Natural killer cell (primary cell): ENCODE results near the gene AP2A2. TPM values are rescaled to one million over a fixed set of nuclear protein-coding genes. Genes with fewer than 3 reads are reported as not detected.

Source experiments
- ATAC-seq, 3 donors: fragments of 150-1000 bp in 2 of 3; fragments of 200-7000 bp in 1 of 3; cut with Tn5 transposase; 1 replicate in 1 of 3; 2 replicates in 2 of 3; pipeline ENCODE4 v1.10.0; 2021; ENCODE audit warnings: mild to moderate bottlenecking in 2 of 3, moderate library complexity in 2 of 3
- DNase-seq, 2 donors: peaks; one replicate each; pipeline versions ENCODE4 v3.0.0 to v3.0.0-alpha.2; 2013 to 2021; ENCODE audit warnings: mixed read lengths in 1 of 2
- H3K27ac ChIP-seq: one replicate; pipeline ENCODE4 v1.5.1; 2013; ENCODE audit warnings: mild to moderate bottlenecking, low read length
- H3K27me3 ChIP-seq: one replicate; pipeline ENCODE4 v1.6.1; 2013; ENCODE audit warnings: low read length; ENCODE audit not compliant: control insufficient read depth, insufficient read depth
- H3K36me3 ChIP-seq: one replicate; pipeline ENCODE4 v1.6.1; 2013; ENCODE audit warnings: low read length; ENCODE audit not compliant: control insufficient read depth, insufficient read depth
- H3K4me1 ChIP-seq: one replicate; pipeline ENCODE4 v1.6.1; 2013; ENCODE audit warnings: low read length; ENCODE audit not compliant: control insufficient read depth, insufficient read depth
- H3K4me3 ChIP-seq: one replicate; pipeline ENCODE4 v1.5.1; 2013; ENCODE audit warnings: low read length
- H3K9me3 ChIP-seq: one replicate; pipeline ENCODE4 v1.6.1; 2013; ENCODE audit warnings: low read length; ENCODE audit not compliant: control insufficient read depth, insufficient read depth
- H3K27ac Mint-ChIP-seq, 2 donors: one replicate each; pipeline ENCODE4 v1.8.0; 2022; ENCODE audit warnings: mild to moderate bottlenecking in 2 of 2, mixed read lengths in 2 of 2, moderate library complexity in 1 of 2
- H3K27me3 Mint-ChIP-seq, 2 donors: one replicate each; pipeline ENCODE4 v1.8.0; 2022; ENCODE audit warnings: low read depth in 2 of 2, mixed read lengths in 2 of 2
- H3K36me3 Mint-ChIP-seq: one replicate; pipeline ENCODE4 v1.8.0; 2022; ENCODE audit warnings: mixed read lengths
- H3K4me1 Mint-ChIP-seq, 2 donors: one replicate each; pipeline ENCODE4 v1.8.0; 2022; ENCODE audit warnings: mixed read lengths in 2 of 2
- H3K4me3 Mint-ChIP-seq: one replicate; pipeline ENCODE4 v1.8.0; 2022; ENCODE audit warnings: mild to moderate bottlenecking, moderate library complexity, mixed read lengths
- H3K9me3 Mint-ChIP-seq, 2 donors: one replicate each; pipeline ENCODE4 v1.8.0; 2022; ENCODE audit warnings: mixed read lengths in 2 of 2
- CTCF ChIP-seq: fragments of 200-600 bp; IDR thresholded peaks from one replicate; pipeline ENCODE4 v1.8.0; 2022; ENCODE audit warnings: antibody characterized with exemption
- WGBS: methylation state at CpG from one replicate; pipeline ENCODE4 v1.1.7; 2013; ENCODE audit warnings: missing lambda C conversion rate; ENCODE audit not compliant: insufficient coverage; 5-methylcytosine and 5-hydroxymethylcytosine counted together
- intact Hi-C: fragments of 100-400 bp; cut with micrococcal nuclease; formaldehyde crosslinking; loops from one replicate; pipeline ENCODE4 v1.14.2; 2022
- total RNA-seq, 4 donors: library from RNA; stranded (reverse); fragments of 120-200 nt in 1 of 4; gene quantifications; one replicate each; pipeline versions ENCODE4 v1.2.3 to v1.2.4, GENCODE V29; 2013 to 2022

AP2A2 gene
- total RNA-seq, 3 donors from 2014 or later (not counting 1 experiment from before 2014, with no cell fraction given) = 57.2 to 120 (median 82.9) TPM

GRCh38 chr11:1008803-1009145 is 83.1 kb downstream of the AP2A2 start:
- WGBS = 95% methylated on average over 11 of the region's 11 CpGs
- Mint-ChIP-seq H3K9me3 (no peaks in the 10 kb centered on the region), H3K27ac (no peak overlapping the region), H3K4me1 (no peaks in the 10 kb centered on the region), H3K36me3 (no peaks in the 10 kb centered on the region), H3K4me3 (no peak overlapping the region), H3K27me3 (no peaks in the 10 kb centered on the region)
- DNase-seq = no peak
- peaks cover 40% of the 10 kb centered on the region for H3K36me3 ChIP-seq
- H3K4me3 ChIP-seq = no peak overlapping the region
- H3K27ac ChIP-seq = no peak overlapping the region
- no peak for TF ChIP-seq CTCF
- no peaks in the 10 kb centered on the region for H3K27me3 ChIP-seq
- H3K4me1 ChIP-seq = no peaks in the 10 kb centered on the region
- no peaks in the 10 kb centered on the region for H3K9me3 ChIP-seq
- intact Hi-C loops = no loop called here
- ATAC-seq = no peak

- Mint-ChIP-seq H3K27ac (no peak overlapping the region), H3K4me1 (no peaks in the 10 kb centered on the region), H3K4me3 (no peak overlapping the region), H3K36me3 (no peaks in the 10 kb centered on the region), H3K9me3 (no peaks in the 10 kb centered on the region), H3K27me3 (no peaks in the 10 kb centered on the region)
- Histone ChIP-seq H3K27ac (no peak overlapping the region), H3K9me3 (no peaks in the 10 kb centered on the region), H3K36me3 (peaks cover 37% of the 10 kb centered on the region), H3K4me3 (no peak overlapping the region), H3K4me1 (no peaks in the 10 kb centered on the region), H3K27me3 (no peaks in the 10 kb centered on the region)
- DNase-seq (no peak), ATAC-seq (no peak)
- WGBS = 90% methylated on average over 33 of the region's 33 CpGs
- no peak for TF ChIP-seq CTCF
- intact Hi-C loops = no loop called here
Observed at GRCh38 chr11:1009371-1009770, 83.7 kb downstream of the AP2A2 start.

- 97% methylated on average over 17 of the region's 17 CpGs for WGBS
- no peaks in the 10 kb centered on the region for H3K4me1 ChIP-seq
- H3K27me3 ChIP-seq = no peaks in the 10 kb centered on the region
- Mint-ChIP-seq H3K9me3 (no peaks in the 10 kb centered on the region), H3K36me3 (no peaks in the 10 kb centered on the region), H3K4me3 (no peak overlapping the region), H3K27me3 (no peaks in the 10 kb centered on the region), H3K4me1 (no peaks in the 10 kb centered on the region), H3K27ac (no peak overlapping the region)
- no peak for TF ChIP-seq CTCF
- intact Hi-C loops = loop anchor here (10.0 kb wide), 1 partner anchor 65 kb away; no protein-coding TSS in a partner anchor
- no peak overlapping the region for H3K4me3 ChIP-seq
- ATAC-seq (no peak), DNase-seq (no peak)
- H3K27ac ChIP-seq = no peak overlapping the region
- peaks cover 33% of the 10 kb centered on the region for H3K36me3 ChIP-seq
- no peaks in the 10 kb centered on the region for H3K9me3 ChIP-seq
Observed at GRCh38 chr11:1009991-1010390, 84.3 kb downstream of the AP2A2 start.

- no peak overlapping the region for H3K27ac Mint-ChIP-seq
- peaks cover 30% of the 10 kb centered on the region for H3K36me3 ChIP-seq
- H3K4me3 ChIP-seq = no peak overlapping the region
- H3K27me3 Mint-ChIP-seq = no peaks in the 10 kb centered on the region
- H3K27ac ChIP-seq = no peak overlapping the region
- no peaks in the 10 kb centered on the region for H3K27me3 ChIP-seq
- intact Hi-C loops = loop anchor here (10.0 kb wide), 1 partner anchor 66 kb away; no protein-coding TSS in a partner anchor
- 93% methylated on average over 35 of the region's 35 CpGs for WGBS
- TF ChIP-seq CTCF = no peak
- no peaks in the 10 kb centered on the region for H3K36me3 Mint-ChIP-seq
- DNase-seq = no peak
- peaks cover 2 to 6% of the 10 kb centered on the region in 2 donors for H3K4me1 Mint-ChIP-seq
- no peak for ATAC-seq
- H3K4me1 ChIP-seq = no peaks in the 10 kb centered on the region
- no peak overlapping the region for H3K4me3 Mint-ChIP-seq
- no peaks in the 10 kb centered on the region for H3K9me3 ChIP-seq
- no peaks in the 10 kb centered on the region for H3K9me3 Mint-ChIP-seq
Observed at GRCh38 chr11:1010551-1011319, 85.1 kb downstream of the AP2A2 start.
